PFSK-1 (cell line): ENCODE data around the gene SDS.

Experiments used
- FOXP2 ChIP-seq: optimal IDR thresholded peaks from 2 replicates; pipeline ENCODE3; 2011; ENCODE audit warnings: borderline replicate concordance, control low read depth, inconsistent platforms; ENCODE audit not compliant: insufficient read depth; ENCODE audit errors: extremely low read length, extremely low read depth
- POLR2AphosphoS5 ChIP-seq: IDR thresholded peaks from 2 replicates; pipeline ENCODE4 v1.6.1; 2012; ENCODE audit warnings: low read depth, mild to moderate bottlenecking, control low read depth, low read length, moderate library complexity
- REST ChIP-seq, 2 experiments: IDR thresholded peaks; 2 replicates each; pipeline versions ENCODE4 v1.6.1 to v1.8.0; 2011 to 2012; ENCODE audit warnings: low read depth in 2 of 2, low read length in 2 of 2, control low read depth in 1 of 2, inconsistent platforms in 1 of 2, mild to moderate bottlenecking in 1 of 2, moderate library complexity in 1 of 2; ENCODE audit not compliant: insufficient read depth in 1 of 2
- SIN3A ChIP-seq: IDR thresholded peaks from 2 replicates; pipeline ENCODE4 v1.6.1; 2012; ENCODE audit warnings: mild to moderate bottlenecking, low read length, moderate library complexity, borderline replicate concordance; ENCODE audit not compliant: insufficient read depth
- TAF1 ChIP-seq: IDR thresholded peaks from 2 replicates; pipeline ENCODE4 v1.6.1; 2012; ENCODE audit warnings: low read length, control low read depth, borderline replicate concordance; ENCODE audit not compliant: insufficient read depth

SDS gene

GRCh38 chr12:113391145-113391544, 12.5 kb downstream of the SDS start:
- TF ChIP-seq SIN3A (no peak), REST (IDR thresholded peaks at IDR 0.05; ENCODE audit: insufficient read depth in 1 of 2, low read depth in 2 of 2, low read length in 2 of 2) (no peak), TAF1 (no peak), POLR2AphosphoS5 (no peak), FOXP2 (no peak)

GRCh38 chr12:113390064-113391043, 13.3 kb downstream of the SDS start:
- TF ChIP-seq POLR2AphosphoS5, result no peak
- TF ChIP-seq TAF1, result no peak
- TF ChIP-seq FOXP2, result no peak
- TF ChIP-seq SIN3A, result no peak
- TF ChIP-seq REST (IDR thresholded peaks at IDR 0.05; ENCODE audit: insufficient read depth in 1 of 2, low read depth in 2 of 2, low read length in 2 of 2), result no peak

GRCh38 chr12:113388351-113388750, 15.3 kb downstream of the SDS start:
- TF ChIP-seq POLR2AphosphoS5 (no peak), TAF1 (no peak), SIN3A (no peak), FOXP2 (no peak), REST (IDR thresholded peaks at IDR 0.05; ENCODE audit: insufficient read depth in 1 of 2, low read depth in 2 of 2, low read length in 2 of 2) (no peak)

- no peak for TF ChIP-seq FOXP2
- TF ChIP-seq SIN3A, result no peak
- no peak for TF ChIP-seq TAF1
- TF ChIP-seq POLR2AphosphoS5, result no peak
- no peak for TF ChIP-seq REST (IDR thresholded peaks at IDR 0.05; ENCODE audit: insufficient read depth in 1 of 2, low read depth in 2 of 2, low read length in 2 of 2)
Observed at GRCh38 chr12:113387631-113388030, 16.1 kb downstream of the SDS start.
